ENCODE measurements around the gene N4BP2L1. TPM values are rescaled to one million over a fixed set of nuclear protein-coding genes. Genes with fewer than 3 reads are reported as not detected.
"Not testable (repeated sequence)": the region's sequence is repeated elsewhere in the genome, so short reads cannot be mapped to it uniquely, and the experiment has no call there.

Gene N4BP2L1
- total RNA-seq, 1 donor from 2014 or later: 25.3 TPM

- ATAC-seq (no peak), DNase-seq (no peak)
- no peaks in the 10 kb centered on the region for H3K4me1 ChIP-seq
- H3K36me3 ChIP-seq: no peaks in the 10 kb centered on the region
- H3K27ac ChIP-seq: no peak overlapping the region
- H3K4me3 ChIP-seq: no peak overlapping the region
- H3K9me3 ChIP-seq: no peaks in the 10 kb centered on the region
- H3K27me3 ChIP-seq: no peaks in the 10 kb centered on the region
- TF ChIP-seq CTCF (IDR thresholded peaks at IDR 0.05): no peak
- intact Hi-C loops (cut with DNase I): no loop called here
These were observed 49.9 kb downstream of the N4BP2L1 start for GRCh38 chr13:32378012-32378411.

DNA sequence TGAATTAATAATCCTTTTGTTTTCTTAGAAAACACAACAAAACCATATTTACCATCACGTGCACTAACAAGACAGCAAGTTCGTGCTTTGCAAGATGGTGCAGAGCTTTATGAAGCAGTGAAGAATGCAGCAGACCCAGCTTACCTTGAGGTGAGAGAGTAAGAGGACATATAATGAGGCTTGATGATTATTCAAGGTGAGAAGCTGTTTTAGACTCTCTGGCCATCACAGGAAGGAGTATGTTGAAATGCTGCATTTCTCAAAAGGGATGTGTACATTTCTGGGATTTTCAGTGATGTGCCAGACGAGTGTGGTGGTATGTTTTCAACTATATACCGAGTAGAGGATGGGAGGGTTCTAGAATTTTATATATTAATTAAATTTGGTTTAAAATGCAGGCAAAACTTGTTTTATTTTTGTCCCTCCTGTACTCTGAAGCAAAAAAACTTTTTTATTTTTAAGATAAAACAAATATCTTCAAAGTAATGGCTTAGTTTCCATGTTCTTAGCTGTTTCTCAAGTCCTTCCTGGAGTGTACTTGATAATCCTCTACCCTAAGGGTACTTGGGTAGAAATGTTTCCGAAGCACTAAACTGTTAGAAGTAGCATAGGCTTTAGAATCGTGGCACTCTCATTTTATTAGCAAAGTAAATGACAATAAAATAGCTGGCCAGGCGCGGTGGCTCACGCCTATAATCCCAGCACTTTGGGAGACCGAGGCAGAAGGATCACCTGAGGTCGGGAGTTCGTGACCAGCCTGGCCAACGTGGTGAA, 51.1 kb downstream of the N4BP2L1 start:
- no peak overlapping the region for H3K27ac ChIP-seq
- no peak overlapping the region for H3K4me3 ChIP-seq
- ATAC-seq: peak; percentile 75
- H3K27me3 ChIP-seq: no peaks in the 10 kb centered on the region
- no peaks in the 10 kb centered on the region for H3K36me3 ChIP-seq
- no peak for DNase-seq
- no peaks in the 10 kb centered on the region for H3K4me1 ChIP-seq
- TF ChIP-seq CTCF (IDR thresholded peaks at IDR 0.05): no peak
- H3K9me3 ChIP-seq: no peaks in the 10 kb centered on the region
- intact Hi-C loops (cut with DNase I): no loop called here

DNA sequence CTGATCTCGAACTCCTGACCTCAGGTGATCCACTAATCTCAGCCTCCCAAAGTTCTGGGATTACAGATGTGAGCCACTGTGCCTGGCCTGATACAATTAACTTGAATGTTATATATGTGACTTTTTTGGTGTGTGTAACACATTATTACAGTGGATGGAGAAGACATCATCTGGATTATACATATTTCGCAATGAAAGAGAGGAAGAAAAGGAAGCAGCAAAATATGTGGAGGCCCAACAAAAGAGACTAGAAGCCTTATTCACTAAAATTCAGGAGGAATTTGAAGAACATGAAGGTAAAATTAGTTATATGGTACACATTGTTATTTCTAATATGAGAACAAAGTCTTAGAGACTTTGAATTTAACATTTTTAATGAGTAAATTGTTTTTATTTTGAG, 57.1 kb downstream of the N4BP2L1 start:
- H3K4me1 ChIP-seq: no peaks in the 10 kb centered on the region
- no peaks in the 10 kb centered on the region for H3K9me3 ChIP-seq
- intact Hi-C loops (cut with DNase I): no loop called here
- TF ChIP-seq CTCF (IDR thresholded peaks at IDR 0.05): no peak
- H3K27ac ChIP-seq: no peak overlapping the region
- no peaks in the 10 kb centered on the region for H3K36me3 ChIP-seq
- ATAC-seq (no peak), DNase-seq (no peak)
- H3K4me3 ChIP-seq: no peak overlapping the region
- H3K27me3 ChIP-seq: no peaks in the 10 kb centered on the region

GRCh38 chr13:32362574-32362973, 65.4 kb downstream of the N4BP2L1 start:
- Histone ChIP-seq H3K27me3 (no peaks in the 10 kb centered on the region), H3K36me3 (no peaks in the 10 kb centered on the region), H3K27ac (no peak overlapping the region), H3K4me3 (no peak overlapping the region), H3K4me1 (no peaks in the 10 kb centered on the region), H3K9me3 (no peaks in the 10 kb centered on the region)
- ATAC-seq (peak; percentile 21), DNase-seq (no peak)
- intact Hi-C loops (cut with DNase I): no loop called here
- TF ChIP-seq CTCF (IDR thresholded peaks at IDR 0.05): no peak

DNA sequence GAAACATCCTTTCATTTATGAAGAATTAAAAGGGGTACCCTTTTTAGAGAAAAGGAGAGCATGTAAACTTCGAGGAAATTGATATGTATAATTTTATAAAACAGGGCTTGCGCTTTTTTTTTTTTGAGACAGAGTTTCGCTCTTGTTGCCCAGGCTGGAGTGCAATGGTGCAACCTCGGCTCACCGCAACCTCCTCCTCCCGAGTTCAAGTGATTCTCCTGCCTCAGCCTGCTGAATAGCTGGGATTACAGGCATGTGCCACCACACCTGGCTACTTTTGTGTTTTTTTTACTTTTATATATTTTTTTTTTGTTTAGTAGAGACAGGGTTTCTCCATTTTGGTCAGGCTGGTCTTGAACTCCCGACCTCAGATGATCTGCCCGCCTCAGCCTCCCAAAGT, 72.0 kb downstream of the N4BP2L1 start:
- H3K36me3 ChIP-seq; H3K9me3 ChIP-seq; ATAC-seq; H3K27ac ChIP-seq; H3K4me3 ChIP-seq; DNase-seq; H3K27me3 ChIP-seq; H3K4me1 ChIP-seq; intact Hi-C loops (cut with DNase I): not testable (repeated sequence)

- Histone ChIP-seq H3K36me3 (no peaks in the 10 kb centered on the region), H3K27ac (no peak overlapping the region), H3K9me3 (no peaks in the 10 kb centered on the region), H3K4me3 (no peak overlapping the region), H3K27me3 (no peaks in the 10 kb centered on the region), H3K4me1 (no peaks in the 10 kb centered on the region)
- ATAC-seq (no peak), DNase-seq (no peak)
- intact Hi-C loops (cut with DNase I): no loop called here
- TF ChIP-seq CTCF (IDR thresholded peaks at IDR 0.05): no peak
These were observed 73.9 kb downstream of the N4BP2L1 start for GRCh38 chr13:32354040-32354439.

- H3K27me3 ChIP-seq; H3K9me3 ChIP-seq; DNase-seq; H3K27ac ChIP-seq; H3K4me3 ChIP-seq; intact Hi-C loops (cut with DNase I); H3K36me3 ChIP-seq; H3K4me1 ChIP-seq; ATAC-seq: not testable (repeated sequence)
These were observed 77.0 kb downstream of the N4BP2L1 start for GRCh38 chr13:32350839-32351441.

Data from upper lobe of right lung (tissue), 1 donor.